ENCODE measurements around the gene TP53I13. TPM values are rescaled to one million over a fixed set of nuclear protein-coding genes. Genes with fewer than 3 reads are reported as not detected.
A peak's percentile ranks its signal among the peaks of the same experiment; 100 is the strongest.

Gene TP53I13
- total RNA-seq, 2 donors from 2014 or later: 33.1 to 34.7 TPM

- intact Hi-C loops (cut with DNase I): no loop called here
These were observed 22.1 kb downstream of the TP53I13 start for GRCh38 chr17:29590411-29591145.

GRCh38 chr17:29591146-29591736 lies 22.7 kb downstream of the TP53I13 start:
- intact Hi-C loops (cut with DNase I): no loop called here
- DNase-seq (ENCODE audit: low spot score): peak; percentile 93

More at GRCh38 chr17:29590411-29591145, 22.1 kb downstream of the TP53I13 start:
- DNase-seq (ENCODE audit: low spot score): no peak

GRCh38 chr17:29591737-29592608 lies 23.5 kb downstream of the TP53I13 start:
- DNase-seq (ENCODE audit: low spot score): peak; percentile 95
- intact Hi-C loops (cut with DNase I): no loop called here

GRCh38 chr17:29592850-29593551 lies 24.5 kb downstream of the TP53I13 start, which contains the start of gene ANKRD13B:
Gene ANKRD13B (plus strand): TSS chr17:29593132. CDS start chr17:29593622, 490 bp downstream.
- intact Hi-C loops (cut with DNase I): no loop called here
- DNase-seq (ENCODE audit: low spot score): no peak

- intact Hi-C loops (cut with DNase I): no loop called here
- DNase-seq (ENCODE audit: low spot score): no peak
These were observed 25.4 kb downstream of the TP53I13 start for GRCh38 chr17:29593591-29594518.

- intact Hi-C loops (cut with DNase I): no loop called here
- no peak for DNase-seq (ENCODE audit: low spot score)
These were observed 26.1 kb downstream of the TP53I13 start for GRCh38 chr17:29594519-29595090.

- intact Hi-C loops (cut with DNase I): no loop called here
These were observed 26.8 kb downstream of the TP53I13 start for GRCh38 chr17:29595107-29595942.

GRCh38 chr17:29595943-29596774 lies 27.7 kb downstream of the TP53I13 start:
- intact Hi-C loops (cut with DNase I): no loop called here
- no peak for DNase-seq (ENCODE audit: low spot score)

More at GRCh38 chr17:29595107-29595942, 26.8 kb downstream of the TP53I13 start:
- no peak for DNase-seq (ENCODE audit: low spot score)

GRCh38 chr17:29596811-29597210 lies 28.3 kb downstream of the TP53I13 start:
- intact Hi-C loops (cut with DNase I): no loop called here
- no peak for DNase-seq (ENCODE audit: low spot score)

GRCh38 chr17:29597361-29598172 lies 29.1 kb downstream of the TP53I13 start:
- intact Hi-C loops (cut with DNase I): no loop called here
- DNase-seq (ENCODE audit: low spot score): no peak

GRCh38 chr17:29603109-29603674 lies 34.7 kb downstream of the TP53I13 start:
- DNase-seq (ENCODE audit: low spot score): peak; percentile 60
- intact Hi-C loops (cut with DNase I): no loop called here

- DNase-seq (ENCODE audit: low spot score): peak; percentile 63
- intact Hi-C loops (cut with DNase I): no loop called here
These were observed 39.2 kb downstream of the TP53I13 start for GRCh38 chr17:29607557-29608195.

- intact Hi-C loops (cut with DNase I): no loop called here
- peak; percentile 75 for DNase-seq (ENCODE audit: low spot score)
These were observed 40.5 kb downstream of the TP53I13 start for GRCh38 chr17:29608986-29609385.

- no peak for DNase-seq (ENCODE audit: low spot score)
- intact Hi-C loops (cut with DNase I): no loop called here
These were observed 41.9 kb downstream of the TP53I13 start for GRCh38 chr17:29610395-29610794.
